ENCODE measurements around the gene C1orf53. TPM values are rescaled to one million over a fixed set of nuclear protein-coding genes. Genes with fewer than 3 reads are reported as not detected.

The C1orf53 gene
- total RNA-seq, 4 donors from 2014 or later: 1.3 to 11.8 (median 10.3) TPM; not detected in 1

DNA sequence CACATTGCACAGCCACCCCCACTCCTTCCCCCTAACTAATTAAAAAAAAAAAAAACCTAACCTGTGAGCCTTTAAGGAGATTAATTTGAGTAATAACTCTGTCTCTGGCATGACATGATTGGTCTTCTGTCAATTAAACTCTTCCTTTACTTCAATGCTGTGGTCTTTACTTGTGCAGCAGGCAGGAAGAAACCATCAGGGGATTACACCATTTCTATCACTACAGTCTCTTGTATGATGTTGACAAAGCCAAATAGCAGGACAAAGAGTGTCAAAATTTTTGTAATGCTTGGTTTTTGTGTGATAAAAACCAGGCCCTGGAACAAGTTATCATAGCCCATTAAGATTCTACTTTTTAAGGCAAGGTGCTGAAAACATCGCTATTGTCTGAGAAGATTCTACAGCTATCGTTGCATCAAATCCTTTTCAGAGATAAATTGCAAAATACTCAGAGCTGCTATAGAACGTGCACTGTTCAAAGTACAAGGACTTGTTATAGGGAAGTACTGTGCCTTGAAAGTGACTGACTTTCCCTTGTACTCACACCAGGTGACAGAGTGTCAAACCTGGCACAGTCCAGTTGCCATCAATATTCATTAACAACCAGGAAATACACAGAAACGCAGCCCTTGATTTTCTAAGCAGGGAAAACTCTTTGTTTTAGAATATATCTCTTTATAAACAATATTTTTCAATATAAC lies 52.4 kb downstream of the C1orf53 start:
- 79% methylated on average over 4 of the region's 4 CpGs for WGBS
- TF ChIP-seq CTCF (IDR thresholded peaks at IDR 0.05): no peak
- TF ChIP-seq EP300 (IDR thresholded peaks at IDR 0.05): no peak
- no peak for TF ChIP-seq POLR2AphosphoS5 (IDR thresholded peaks at IDR 0.05)
- no peak for TF ChIP-seq POLR2A (IDR thresholded peaks at IDR 0.05)
- H3K4me3 ChIP-seq: no peak overlapping the region
- no peaks in the 10 kb centered on the region for H3K36me3 ChIP-seq
- DNase-seq (ENCODE audit: low spot score in 2 of 2): no peak
- no peaks in the 10 kb centered on the region for H3K9me3 ChIP-seq
- no peaks in the 10 kb centered on the region for H3K4me1 ChIP-seq
- H3K27ac ChIP-seq: no peak overlapping the region
- H3K27me3 ChIP-seq: no peaks in the 10 kb centered on the region

GRCh38 chr1:197955486-197956394 lies 53.3 kb downstream of the C1orf53 start:
- no peaks in the 10 kb centered on the region for H3K4me1 ChIP-seq
- no peaks in the 10 kb centered on the region for H3K36me3 ChIP-seq
- H3K27ac ChIP-seq: no peak overlapping the region
- TF ChIP-seq CTCF (IDR thresholded peaks at IDR 0.05): no peak
- no peak for TF ChIP-seq POLR2AphosphoS5 (IDR thresholded peaks at IDR 0.05)
- no peak for TF ChIP-seq EP300 (IDR thresholded peaks at IDR 0.05)
- no peak for TF ChIP-seq POLR2A (IDR thresholded peaks at IDR 0.05)
- DNase-seq (ENCODE audit: low spot score in 2 of 2): no peak
- no peaks in the 10 kb centered on the region for H3K27me3 ChIP-seq
- no peaks in the 10 kb centered on the region for H3K9me3 ChIP-seq
- H3K4me3 ChIP-seq: no peak overlapping the region
- WGBS: 60% methylated on average over 4 of the region's 4 CpGs

Other genes starting within 250 kb of the C1orf53 start
- gene DENND1B, start 127.2 kb upstream of the C1orf53 start, total RNA-seq: 10 to 100 TPM; 10.1 to 14.4 (median 12.6) TPM
- gene LHX9, start 14.7 kb downstream of the C1orf53 start, total RNA-seq: not detected

Measured in suprapubic skin (tissue), 4 donors.